Spleen (tissue), 13 donors: ENCODE measurements around the gene ZNF766. TPM values are rescaled to one million over a fixed set of nuclear protein-coding genes. Genes with fewer than 3 reads are reported as not detected.

Experiments
- DNase-seq: peaks from one replicate; pipeline ENCODE4 v3.0.0-alpha.2; 2020
- H3K27ac ChIP-seq, 8 donors: fragments of 200-600 bp; sonication (generic) in 7 of 8; 1 replicate in 4 of 8; 2 replicates in 4 of 8; pipeline versions ENCODE4 v1.5.0 to v1.8.0; 2016 to 2021; ENCODE audit warnings: inconsistent platforms in 4 of 8, mild to moderate bottlenecking in 4 of 8, moderate library complexity in 1 of 8
- H3K27me3 ChIP-seq, 7 donors: fragments of 200-600 bp; sonication (generic) in 6 of 7; replicated peaks in 1 of 7; 1 replicate in 4 of 7; 2 replicates in 3 of 7; pipeline versions ENCODE4 v1.5.0 to v1.8.0; 2016 to 2021; ENCODE audit warnings: inconsistent platforms in 3 of 7, mild to moderate bottlenecking in 1 of 7
- H3K36me3 ChIP-seq, 6 donors: fragments of 200-600 bp; sonication (generic) in 5 of 6; 1 replicate in 4 of 6; 2 replicates in 2 of 6; pipeline versions ENCODE4 v1.5.0 to v1.8.0; 2016 to 2021; ENCODE audit warnings: inconsistent platforms in 2 of 6
- H3K4me1 ChIP-seq, 6 donors: fragments of 200-600 bp; sonication (generic) in 5 of 6; 1 replicate in 3 of 6; 2 replicates in 3 of 6; pipeline versions ENCODE4 v1.5.0 to v1.8.0; 2016 to 2021; ENCODE audit warnings: inconsistent platforms in 3 of 6
- H3K4me3 ChIP-seq, 8 donors: fragments of 200-600 bp; sonication (generic) in 7 of 8; 1 replicate in 4 of 8; 2 replicates in 4 of 8; pipeline versions ENCODE4 v1.5.0 to v1.8.0; 2016 to 2021; ENCODE audit warnings: inconsistent platforms in 4 of 8, mild to moderate bottlenecking in 4 of 8, moderate library complexity in 2 of 8
- H3K9me3 ChIP-seq, 8 donors: fragments of 200-600 bp; sonication (generic) in 7 of 8; 1 replicate in 4 of 8; 2 replicates in 4 of 8; pipeline versions ENCODE4 v1.5.0 to v1.8.0; 2016 to 2021; ENCODE audit warnings: inconsistent platforms in 4 of 8
- POLR2A ChIP-seq, 3 donors: fragments of 450-650 bp; IDR thresholded peaks; one replicate each; pipeline ENCODE4 v1.5.1; 2017; ENCODE audit warnings: antibody characterized with exemption in 3 of 3, mild to moderate bottlenecking in 1 of 3
- POLR2AphosphoS5 ChIP-seq, 3 donors: sonication (generic); formaldehyde crosslinking; IDR thresholded peaks; one replicate each; pipeline ENCODE4 v1.5.1; 2017; ENCODE audit warnings: antibody characterized with exemption in 3 of 3
- WGBS, 5 donors: extraction: QIAGEN DNeasy Blood & Tissue Kit in 3 of 5; methylation state at CpG; one replicate each; pipeline versions ENCODE4 v1.1.5 to v1.1.7; 2013 to 2018; 5-methylcytosine and 5-hydroxymethylcytosine counted together
- intact Hi-C: fragments of 100-400 bp; cut with DNase I; formaldehyde crosslinking; loops from one replicate; pipeline ENCODE4 v1.15.0; 2023; ENCODE audit warnings: low total_unique reads
- long read RNA-seq, 2 donors: transcript quantifications; one replicate each; lab custom pipeline, GENCODE V29; 2026
- polyA plus RNA-seq, 3 donors: library from polyadenylated mRNA; stranded (reverse); fragments of 200-250 nt; gene quantifications; one replicate each; pipeline ENCODE4 v1.2.1, GENCODE V29; 2013
- total RNA-seq, 7 donors: library from RNA; depleted of rRNA in 3 of 7; stranded (reverse); fragments of >200 nt in 3 of 7; fragmentation: NEBNext Ultra II Directional in 4 of 7; extraction: Animal tissue kit (Norgen Biotek cat#: 25700) in 4 of 7; gene quantifications; one replicate each; pipeline versions ENCODE4 v1.1.0 to v1.2.1, GENCODE V29; 2016 to 2021
- TF ChIP-seq, protein P1 (sequence below), 11 experiments: fragments of 200-600 bp in 7 of 11; fragments of 450-650 bp in 4 of 11; sonication (generic) in 4 of 11; IDR thresholded peaks in 8 of 11; conservative IDR thresholded peaks in 3 of 11; 1 replicate in 7 of 11; 2 replicates in 4 of 11; pipeline versions ENCODE4 v1.4.0 to v1.8.0; 2016 to 2021; ENCODE audit warnings: antibody characterized with exemption in 11 of 11, inconsistent platforms in 4 of 11, mild to moderate bottlenecking in 1 of 11
- donor health status: healthy with polysubstance abuse.
- donor health status: DM: no; HTN: no; CAD: no; lungs with moderate emphysema.
- donor health status: DM: no; HTN: no; CAD: no.
- donor health status: Bipolar disorder and iron deficiency.
- donor health status: healthy.
- donor health status: DM: no; HTN: no; CAD: no.
- donor health status: DM: yes; HTN: yes; CAD: no.

ZNF766 gene
- 10 to 100 TPM; 11.7 to 24.9 (median 19.1) TPM for total RNA-seq
- 1 to 10 TPM; 4.2 to 4.5 (median 4.3) TPM for polyA plus RNA-seq
- long read RNA-seq, donor 1, full-length matches to known transcripts: 6 of 6 reads
- long read RNA-seq, donor 1, partial matches to known transcripts: 0 of 6 reads
- long read RNA-seq, donor 1, other reads (novel, unspliced or antisense): 0 of 6 reads
- long read RNA-seq, donor 2, full-length matches to known transcripts: 2 of 2 reads
- long read RNA-seq, donor 2, partial matches to known transcripts: 0 of 2 reads
- long read RNA-seq, donor 2, other reads (novel, unspliced or antisense): 0 of 2 reads

DNA sequence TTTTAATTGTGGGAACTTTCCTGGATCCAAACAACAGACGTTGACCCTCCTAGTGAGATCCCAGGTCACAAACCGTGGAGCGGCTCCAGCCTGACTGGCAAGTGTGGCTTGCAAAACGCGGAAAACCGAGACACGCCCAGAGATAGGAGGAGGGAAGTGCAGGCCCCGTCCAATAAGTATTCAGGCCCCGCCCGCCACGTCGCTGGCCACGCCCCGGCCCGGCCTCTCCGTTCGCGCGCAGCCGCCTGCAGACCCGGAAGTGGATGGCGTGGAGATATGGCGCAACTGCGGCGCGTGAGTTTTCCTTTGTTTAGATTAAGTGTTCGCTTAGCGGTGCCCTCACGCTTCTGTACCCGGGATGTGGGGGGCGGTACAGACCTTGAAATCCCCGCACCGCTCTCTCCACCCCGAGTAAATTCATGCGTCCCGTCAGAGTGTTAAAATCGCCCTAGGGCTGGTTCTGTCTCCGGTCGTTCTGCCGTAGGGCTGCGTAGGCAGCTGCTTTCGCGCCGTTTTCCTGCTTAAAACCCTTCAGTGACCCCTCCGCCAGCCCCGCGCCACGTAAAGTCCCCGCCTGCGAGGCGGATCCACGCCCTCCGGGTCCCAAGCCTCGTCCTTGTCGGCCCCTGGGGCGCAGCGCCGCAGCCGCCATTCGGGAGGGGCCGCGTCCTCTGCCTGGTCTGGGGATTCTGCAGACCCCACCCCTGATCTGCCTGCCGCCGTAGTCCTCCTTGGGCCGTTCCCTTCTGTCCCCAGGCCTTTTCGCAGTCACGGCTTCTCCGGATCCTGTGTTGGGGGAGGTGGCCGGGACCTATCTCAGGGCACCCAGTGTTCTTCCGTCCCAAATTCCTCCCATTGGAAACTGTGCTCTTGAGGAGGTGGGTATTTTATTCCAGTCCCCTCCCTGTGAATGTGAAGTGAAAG is at the start of gene ZNF766:
Gene ZNF766, plus strand, starts transcription at position 250 of the 924 bp plus-strand sequence. Its CDS starts 27 bp downstream, at position 277.
- TF ChIP-seq, protein P1, sequence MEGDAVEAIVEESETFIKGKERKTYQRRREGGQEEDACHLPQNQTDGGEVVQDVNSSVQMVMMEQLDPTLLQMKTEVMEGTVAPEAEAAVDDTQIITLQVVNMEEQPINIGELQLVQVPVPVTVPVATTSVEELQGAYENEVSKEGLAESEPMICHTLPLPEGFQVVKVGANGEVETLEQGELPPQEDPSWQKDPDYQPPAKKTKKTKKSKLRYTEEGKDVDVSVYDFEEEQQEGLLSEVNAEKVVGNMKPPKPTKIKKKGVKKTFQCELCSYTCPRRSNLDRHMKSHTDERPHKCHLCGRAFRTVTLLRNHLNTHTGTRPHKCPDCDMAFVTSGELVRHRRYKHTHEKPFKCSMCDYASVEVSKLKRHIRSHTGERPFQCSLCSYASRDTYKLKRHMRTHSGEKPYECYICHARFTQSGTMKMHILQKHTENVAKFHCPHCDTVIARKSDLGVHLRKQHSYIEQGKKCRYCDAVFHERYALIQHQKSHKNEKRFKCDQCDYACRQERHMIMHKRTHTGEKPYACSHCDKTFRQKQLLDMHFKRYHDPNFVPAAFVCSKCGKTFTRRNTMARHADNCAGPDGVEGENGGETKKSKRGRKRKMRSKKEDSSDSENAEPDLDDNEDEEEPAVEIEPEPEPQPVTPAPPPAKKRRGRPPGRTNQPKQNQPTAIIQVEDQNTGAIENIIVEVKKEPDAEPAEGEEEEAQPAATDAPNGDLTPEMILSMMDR (IDR thresholded peaks at IDR 0.05 in 8 of 11, conservative IDR thresholded peaks at IDR 0.05 in 3 of 11): peak in 3 of 11 experiments; percentile 19 to 41 (median 35)
- peak in 1 of 3 donors; percentile 10 for TF ChIP-seq POLR2A (IDR thresholded peaks at IDR 0.05)
- TF ChIP-seq POLR2AphosphoS5 (IDR thresholded peaks at IDR 0.05): peak; percentile 97 to 99 (median 97)
- H3K27ac ChIP-seq: peak within 1 kb of the TSS; percentile 95 to 99 (median 98)
- H3K27me3 ChIP-seq: no peaks in the 10 kb centered on the region
- peaks cover 16 to 51% (median 27%) of the 10 kb centered on the region in 6 donors for H3K4me1 ChIP-seq
- intact Hi-C loops: no loop called here
- peaks cover 0 to 17% (median 3%) of the 10 kb centered on the region in 8 donors for H3K9me3 ChIP-seq
- H3K4me3 ChIP-seq: peak within 1 kb of the TSS; percentile 67 to 98 (median 92)
- peak; percentile 99 for DNase-seq
- 0% methylated on average over 58 to 70 of the region's 70 CpGs for WGBS, 5 donors
- peaks cover 0 to 28% (median 10%) of the 10 kb centered on the region in 6 donors for H3K36me3 ChIP-seq

DNA sequence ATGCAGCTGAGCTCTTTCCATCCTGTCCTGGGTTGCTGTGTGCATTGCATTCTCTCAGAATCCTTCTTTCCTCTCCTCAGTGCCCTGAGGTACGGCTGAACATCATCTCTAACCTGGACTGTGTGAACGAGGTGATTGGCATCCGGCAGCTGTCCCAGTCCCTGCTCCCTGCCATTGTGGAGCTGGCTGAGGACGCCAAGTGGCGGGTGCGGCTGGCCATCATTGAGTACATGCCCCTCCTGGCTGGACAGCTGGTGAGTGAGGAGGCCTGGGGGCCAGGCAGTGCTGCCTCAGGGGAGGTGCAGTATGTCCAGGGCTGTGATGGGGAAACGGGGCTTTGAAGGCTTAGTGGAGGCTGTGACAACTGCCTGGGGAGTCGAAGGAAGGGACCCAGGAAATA is 49.8 kb upstream of the ZNF766 start:
- H3K4me3 ChIP-seq: no peak overlapping the region
- H3K27ac ChIP-seq: no peak overlapping the region
- no peaks in the 10 kb centered on the region for H3K4me1 ChIP-seq
- TF ChIP-seq, protein P1 (IDR thresholded peaks at IDR 0.05 in 8 of 11, conservative IDR thresholded peaks at IDR 0.05 in 3 of 11): no peak
- peak in 1 of 3 donors; percentile 49 for TF ChIP-seq POLR2AphosphoS5 (IDR thresholded peaks at IDR 0.05)
- no peaks in the 10 kb centered on the region for H3K9me3 ChIP-seq
- no peak for DNase-seq
- intact Hi-C loops: no loop called here
- H3K36me3 ChIP-seq: peaks cover 27 to 100% (median 100%) of the 10 kb centered on the region in 6 donors
- H3K27me3 ChIP-seq: no peaks in the 10 kb centered on the region
- WGBS, 5 donors: 94 to 98% (median 97%) methylated on average over 8 of the region's 8 CpGs

DNA sequence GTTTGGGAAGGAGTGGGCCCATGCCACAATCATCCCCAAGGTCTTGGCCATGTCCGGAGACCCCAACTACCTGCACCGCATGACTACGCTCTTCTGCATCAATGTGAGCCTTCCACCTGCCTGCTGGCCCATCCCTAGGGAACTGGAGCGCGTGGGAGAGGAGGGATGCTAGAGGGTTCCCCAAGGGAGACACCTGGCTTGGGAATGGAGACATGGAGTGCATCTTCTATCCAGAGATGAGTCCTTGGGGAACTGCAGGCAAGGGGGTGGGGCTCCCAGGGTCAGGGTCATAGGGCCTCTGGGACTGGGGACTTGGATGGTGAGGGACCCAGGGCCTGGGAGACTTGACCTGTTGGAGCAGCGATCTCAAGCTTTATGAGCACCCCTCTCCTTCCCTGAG is 48.4 kb upstream of the ZNF766 start:
- WGBS, 5 donors: 97 to 100% (median 98%) methylated on average over 6 of the region's 6 CpGs
- TF ChIP-seq, protein P1 (IDR thresholded peaks at IDR 0.05 in 8 of 11, conservative IDR thresholded peaks at IDR 0.05 in 3 of 11): no peak
- TF ChIP-seq POLR2A (IDR thresholded peaks at IDR 0.05) (no peak), POLR2AphosphoS5 (IDR thresholded peaks at IDR 0.05) (peak in 1 of 3 donors; percentile 30)
- Histone ChIP-seq H3K27ac (no peak overlapping the region), H3K4me3 (no peak overlapping the region), H3K9me3 (no peaks in the 10 kb centered on the region), H3K4me1 (no peaks in the 10 kb centered on the region), H3K27me3 (no peaks in the 10 kb centered on the region), H3K36me3 (peaks cover 17 to 100% (median 100%) of the 10 kb centered on the region in 6 donors)
- no peak for DNase-seq
- intact Hi-C loops: no loop called here
